HG02973 (cell line): Measurements from ENCODE around the gene NEURL4.

Experiments used
- ATAC-seq: cut with Tn5 transposase; IDR thresholded peaks from one replicate; pipeline ENCODE4 v1.9.1; 2021; ENCODE audit warnings: moderate library complexity; ENCODE audit not compliant: unreplicated experiment

NEURL4 gene

GRCh38 chr17:7324438-7324779 lies 4.7 kb downstream of the NEURL4 start:
- ATAC-seq, result no peak

- ATAC-seq, result no peak
Measured at GRCh38 chr17:7323731-7324437, 5.3 kb downstream of the NEURL4 start.

- no peak for ATAC-seq
Measured at GRCh38 chr17:7322520-7323194, 6.5 kb downstream of the NEURL4 start.

GRCh38 chr17:7321466-7321865 lies 7.7 kb downstream of the NEURL4 start:
- ATAC-seq, result no peak

GRCh38 chr17:7318121-7318860 lies 10.8 kb downstream of the NEURL4 start:
- ATAC-seq, result no peak

GRCh38 chr17:7317161-7317803 lies 11.9 kb downstream of the NEURL4 start:
- ATAC-seq, result no peak

- no peak for ATAC-seq
Measured at GRCh38 chr17:7315570-7316235, 13.4 kb downstream of the NEURL4 start.

GRCh38 chr17:7314719-7315569 lies 14.2 kb downstream of the NEURL4 start, which contains the start of gene GPS2:
GPS2 (minus strand) TSS chr17:7315360; CDS start chr17:7315052, 308 bp downstream.
- ATAC-seq, result peak; percentile 53

- ATAC-seq, result no peak
Measured at GRCh38 chr17:7313890-7314718, 15.0 kb downstream of the NEURL4 start.

- no peak for ATAC-seq
Measured at GRCh38 chr17:7313088-7313889, 15.8 kb downstream of the NEURL4 start.

GRCh38 chr17:7312432-7313087 lies 16.6 kb downstream of the NEURL4 start:
- ATAC-seq, result no peak

- no peak for ATAC-seq
Measured at GRCh38 chr17:7311110-7311705, 17.9 kb downstream of the NEURL4 start.

- ATAC-seq, result no peak
Measured at GRCh38 chr17:7309628-7310027, 19.5 kb downstream of the NEURL4 start.

GRCh38 chr17:7308625-7309433 lies 20.3 kb downstream of the NEURL4 start:
- no peak for ATAC-seq

- no peak for ATAC-seq
Measured at GRCh38 chr17:7307686-7308624, 21.2 kb downstream of the NEURL4 start.
